HepG2 (cell line): ENCODE data around the gene OR4D9. TPM values are rescaled to one million over a fixed set of nuclear protein-coding genes. Genes with fewer than 3 reads are reported as not detected.

Source experiments
- ARHGAP35 ChIP-seq: sonication (generic); formaldehyde crosslinking; IDR thresholded peaks from 2 replicates; pipeline ENCODE4 v1.9.0; 2022; ENCODE audit warnings: mild to moderate bottlenecking, inconsistent platforms, moderate library complexity, missing genetic modification reagents, borderline replicate concordance
- DMAP1 ChIP-seq: IDR thresholded peaks from 2 replicates; pipeline ENCODE4 v1.6.1; 2016
- ETV5 ChIP-seq: IDR thresholded peaks from 2 replicates; pipeline ENCODE4 v1.6.1; 2018; ENCODE audit warnings: missing biosample characterization, missing genetic modification reagents, inconsistent platforms, borderline replicate concordance
- JARID2 ChIP-seq: sonication (generic); formaldehyde crosslinking; IDR thresholded peaks from 2 replicates; pipeline ENCODE4 v1.8.1; 2023; ENCODE audit warnings: missing genetic modification reagents, inconsistent platforms; ENCODE audit not compliant: insufficient replicate concordance
- KLF11 ChIP-seq: IDR thresholded peaks from 2 replicates; pipeline ENCODE4 v1.6.1; 2016; ENCODE audit warnings: missing compliant biosample characterization
- KLF6 ChIP-seq: IDR thresholded peaks from 2 replicates; pipeline ENCODE4 v1.8.0; 2016; ENCODE audit warnings: missing biosample characterization, missing genetic modification reagents
- MAFK ChIP-seq, 2 experiments: IDR thresholded peaks in 1 of 2; conservative IDR thresholded peaks in 1 of 2; 2 replicates each; pipeline ENCODE4 v1.6.1; 2011; ENCODE audit warnings: improper control_type of control experiment in 2 of 2, low read length in 2 of 2
- MIXL1 ChIP-seq: IDR thresholded peaks from 2 replicates; pipeline ENCODE4 v1.6.1; 2016
- NFIC ChIP-seq: IDR thresholded peaks from 2 replicates; pipeline ENCODE4 v1.6.1; 2012; ENCODE audit warnings: mild to moderate bottlenecking, low read length, inconsistent platforms
- NONO ChIP-seq, 2 experiments: fragments of 450-650 bp in 1 of 2; sonication (generic) in 1 of 2; formaldehyde crosslinking in 1 of 2; IDR thresholded peaks in 1 of 2; conservative IDR thresholded peaks in 1 of 2; 2 replicates each; pipeline versions ENCODE4 v1.6.1 to v1.8.0; 2017 to 2022; ENCODE audit warnings: mild to moderate bottlenecking in 1 of 2, missing genetic modification reagents in 1 of 2, moderate library complexity in 1 of 2
- PHF20 ChIP-seq: sonication (generic); formaldehyde crosslinking; IDR thresholded peaks from 2 replicates; pipeline ENCODE4 v1.5.0; 2020; ENCODE audit warnings: mild to moderate bottlenecking, missing genetic modification reagents
- SMAD9 ChIP-seq: sonication (generic); formaldehyde crosslinking; IDR thresholded peaks from 2 replicates; pipeline ENCODE4 v1.5.1; 2020; ENCODE audit warnings: mild to moderate bottlenecking, missing genetic modification reagents
- SNAPC2 ChIP-seq: sonication (generic); formaldehyde crosslinking; IDR thresholded peaks from 2 replicates; pipeline ENCODE4 v1.8.1; 2022; ENCODE audit warnings: mild to moderate bottlenecking, missing genetic modification reagents
- SYNCRIP ChIP-seq: fragments of 200-400 bp; formaldehyde crosslinking; IDR thresholded peaks from 2 replicates; pipeline ENCODE4 v1.6.1; 2018; ENCODE audit warnings: mild to moderate bottlenecking, low read depth, low read length; ENCODE audit not compliant: insufficient read depth
- ZNF296 ChIP-seq: sonication (generic); formaldehyde crosslinking; conservative IDR thresholded peaks from 2 replicates; pipeline ENCODE4 v1.5.0; 2020; ENCODE audit warnings: mild to moderate bottlenecking, missing genetic modification reagents
- ZNF331 ChIP-seq: sonication (generic); formaldehyde crosslinking; IDR thresholded peaks from 2 replicates; pipeline ENCODE4 v1.4.0; 2020; ENCODE audit warnings: missing genetic modification reagents
- ZNF33A ChIP-seq: sonication (generic); formaldehyde crosslinking; IDR thresholded peaks from 2 replicates; pipeline ENCODE4 v1.5.1; 2020; ENCODE audit warnings: missing genetic modification reagents, mild to moderate bottlenecking, moderate library complexity, borderline replicate concordance
- ZNF562 ChIP-seq: sonication (generic); formaldehyde crosslinking; IDR thresholded peaks from 2 replicates; pipeline ENCODE4 v1.8.0; 2022; ENCODE audit warnings: missing genetic modification reagents, borderline replicate concordance
- ZNF614 ChIP-seq: IDR thresholded peaks from 2 replicates; pipeline ENCODE4 v1.6.1; 2018; ENCODE audit warnings: missing biosample characterization, missing genetic modification reagents, inconsistent platforms, borderline replicate concordance
- ZNF7 ChIP-seq: IDR thresholded peaks from 2 replicates; pipeline ENCODE4 v1.6.1; 2016; ENCODE audit warnings: missing biosample characterization, missing genetic modification reagents
- ZNF747 ChIP-seq: sonication (generic); formaldehyde crosslinking; IDR thresholded peaks from 2 replicates; pipeline ENCODE4 v1.8.1; 2023; ENCODE audit warnings: missing genetic modification reagents, mild to moderate bottlenecking, borderline replicate concordance
- ZSCAN29 ChIP-seq: sonication (generic); formaldehyde crosslinking; conservative IDR thresholded peaks from 2 replicates; pipeline ENCODE4 v1.4.0; 2020; ENCODE audit warnings: mild to moderate bottlenecking, missing genetic modification reagents
- polyA plus RNA-seq, 8 experiments: library from polyadenylated mRNA; depleted of rRNA in 3 of 8; stranded (reverse) in 7 of 8; unstranded in 1 of 8; fragments of >200 nt; fragmentation: Illumina TruSeq in 4 of 8; extraction: Trizol in 4 of 8; gene quantifications; 2 replicates each; pipeline versions ENCODE4 v1.2.1 to v1.2.3, GENCODE V29; 2011 to 2016; ENCODE audit warnings: low read depth in 4 of 8, missing spikeins in 1 of 8, mixed read lengths in 1 of 8; ENCODE audit not compliant: insufficient read depth in 1 of 8
- total RNA-seq, 5 experiments: library from RNA; depleted of rRNA; stranded (reverse); fragments of >200 nt; fragmentation: Illumina TruSeq; extraction: Trizol; gene quantifications; 2 replicates each; pipeline ENCODE4 v1.2.3, GENCODE V29; 2016; ENCODE audit warnings: low read depth in 1 of 5
- TF ChIP-seq, protein P1 (sequence below): IDR thresholded peaks from 2 replicates; pipeline ENCODE4 v1.4.0; 2020; ENCODE audit warnings: mild to moderate bottlenecking, missing genetic modification reagents
- TF ChIP-seq, protein P2 (sequence below): sonication (generic); formaldehyde crosslinking; IDR thresholded peaks from 2 replicates; pipeline ENCODE4 v1.4.0; 2020; ENCODE audit warnings: missing genetic modification reagents
- TF ChIP-seq, protein P3 (sequence below): sonication (generic); formaldehyde crosslinking; conservative IDR thresholded peaks from 2 replicates; pipeline ENCODE4 v1.8.1; 2023; ENCODE audit warnings: missing genetic modification reagents

The OR4D9 gene
- total and polyA plus RNA-seq, 2 of the 13 experiments (the other 11 are each of a cell fraction or from before 2014, with no cell fraction given) = not detected

DNA sequence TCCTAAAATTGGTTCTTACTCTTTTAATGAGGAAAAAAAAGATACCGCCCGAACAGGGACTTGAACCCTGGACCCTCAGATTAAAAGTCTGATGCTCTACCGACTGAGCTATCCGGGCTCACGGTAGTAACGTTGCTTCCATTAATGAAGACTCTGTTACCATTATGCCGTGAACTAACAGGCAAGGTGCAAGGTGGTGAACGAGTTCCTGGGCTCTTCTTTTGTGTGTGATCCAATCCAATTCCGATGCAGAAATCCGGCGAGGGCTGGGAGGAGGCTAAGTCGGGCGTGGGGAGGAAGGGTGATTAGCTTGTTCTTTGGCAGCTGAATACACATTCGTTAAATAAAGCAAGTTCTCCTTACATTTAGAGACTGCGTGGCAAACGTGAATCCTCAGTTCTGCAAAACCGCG lies 49.0 kb downstream of the OR4D9 start (continued):
- TF ChIP-seq, protein P1, sequence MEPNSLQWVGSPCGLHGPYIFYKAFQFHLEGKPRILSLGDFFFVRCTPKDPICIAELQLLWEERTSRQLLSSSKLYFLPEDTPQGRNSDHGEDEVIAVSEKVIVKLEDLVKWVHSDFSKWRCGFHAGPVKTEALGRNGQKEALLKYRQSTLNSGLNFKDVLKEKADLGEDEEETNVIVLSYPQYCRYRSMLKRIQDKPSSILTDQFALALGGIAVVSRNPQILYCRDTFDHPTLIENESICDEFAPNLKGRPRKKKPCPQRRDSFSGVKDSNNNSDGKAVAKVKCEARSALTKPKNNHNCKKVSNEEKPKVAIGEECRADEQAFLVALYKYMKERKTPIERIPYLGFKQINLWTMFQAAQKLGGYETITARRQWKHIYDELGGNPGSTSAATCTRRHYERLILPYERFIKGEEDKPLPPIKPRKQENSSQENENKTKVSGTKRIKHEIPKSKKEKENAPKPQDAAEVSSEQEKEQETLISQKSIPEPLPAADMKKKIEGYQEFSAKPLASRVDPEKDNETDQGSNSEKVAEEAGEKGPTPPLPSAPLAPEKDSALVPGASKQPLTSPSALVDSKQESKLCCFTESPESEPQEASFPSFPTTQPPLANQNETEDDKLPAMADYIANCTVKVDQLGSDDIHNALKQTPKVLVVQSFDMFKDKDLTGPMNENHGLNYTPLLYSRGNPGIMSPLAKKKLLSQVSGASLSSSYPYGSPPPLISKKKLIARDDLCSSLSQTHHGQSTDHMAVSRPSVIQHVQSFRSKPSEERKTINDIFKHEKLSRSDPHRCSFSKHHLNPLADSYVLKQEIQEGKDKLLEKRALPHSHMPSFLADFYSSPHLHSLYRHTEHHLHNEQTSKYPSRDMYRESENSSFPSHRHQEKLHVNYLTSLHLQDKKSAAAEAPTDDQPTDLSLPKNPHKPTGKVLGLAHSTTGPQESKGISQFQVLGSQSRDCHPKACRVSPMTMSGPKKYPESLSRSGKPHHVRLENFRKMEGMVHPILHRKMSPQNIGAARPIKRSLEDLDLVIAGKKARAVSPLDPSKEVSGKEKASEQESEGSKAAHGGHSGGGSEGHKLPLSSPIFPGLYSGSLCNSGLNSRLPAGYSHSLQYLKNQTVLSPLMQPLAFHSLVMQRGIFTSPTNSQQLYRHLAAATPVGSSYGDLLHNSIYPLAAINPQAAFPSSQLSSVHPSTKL (CRISPR knock-in tag) = peak; percentile 40
- TF ChIP-seq MIXL1 (CRISPR knock-in tag) = peak; percentile 81
- TF ChIP-seq ETV5 (CRISPR knock-in tag) = peak; percentile 35; the same call in 1 of the 2 replicates
- TF ChIP-seq, protein P2, sequence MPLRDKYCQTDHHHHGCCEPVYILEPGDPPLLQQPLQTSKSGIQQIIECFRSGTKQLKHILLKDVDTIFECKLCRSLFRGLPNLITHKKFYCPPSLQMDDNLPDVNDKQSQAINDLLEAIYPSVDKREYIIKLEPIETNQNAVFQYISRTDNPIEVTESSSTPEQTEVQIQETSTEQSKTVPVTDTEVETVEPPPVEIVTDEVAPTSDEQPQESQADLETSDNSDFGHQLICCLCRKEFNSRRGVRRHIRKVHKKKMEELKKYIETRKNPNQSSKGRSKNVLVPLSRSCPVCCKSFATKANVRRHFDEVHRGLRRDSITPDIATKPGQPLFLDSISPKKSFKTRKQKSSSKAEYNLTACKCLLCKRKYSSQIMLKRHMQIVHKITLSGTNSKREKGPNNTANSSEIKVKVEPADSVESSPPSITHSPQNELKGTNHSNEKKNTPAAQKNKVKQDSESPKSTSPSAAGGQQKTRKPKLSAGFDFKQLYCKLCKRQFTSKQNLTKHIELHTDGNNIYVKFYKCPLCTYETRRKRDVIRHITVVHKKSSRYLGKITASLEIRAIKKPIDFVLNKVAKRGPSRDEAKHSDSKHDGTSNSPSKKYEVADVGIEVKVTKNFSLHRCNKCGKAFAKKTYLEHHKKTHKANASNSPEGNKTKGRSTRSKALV = peak; percentile 55; the same call in 1 of the 2 replicates
- TF ChIP-seq SNAPC2 (CRISPR knock-in tag) = no peak
- no peak; the same call in 1 of the 2 replicates for TF ChIP-seq DMAP1 (CRISPR knock-in tag)
- no peak for TF ChIP-seq ZNF296
- TF ChIP-seq MAFK (conservative IDR thresholded peaks at IDR 0.05 in 1 of 2, IDR thresholded peaks at IDR 0.05 in 1 of 2; ENCODE audit: low read length in 2 of 2) = no peak
- no peak for TF ChIP-seq ZNF33A
- TF ChIP-seq SMAD9 = 0 out of 2 replicates have a peak, but pooled peaks have one; percentile 60
- peak; percentile 38; the same call in 1 of the 2 replicates for TF ChIP-seq ZNF614 (CRISPR knock-in tag)
- no peak for TF ChIP-seq SYNCRIP
- no peak for TF ChIP-seq ZNF562
- TF ChIP-seq JARID2 (CRISPR knock-in tag) = peak; percentile 38
- peak; percentile 11; the same call in 1 of the 2 replicates for TF ChIP-seq KLF6 (CRISPR knock-in tag)
- 0 out of 2 replicates have a peak, but pooled peaks have one; percentile 28 for TF ChIP-seq ZSCAN29 (CRISPR knock-in tag)
- TF ChIP-seq ZNF747 (CRISPR knock-in tag) = no peak
- 0 out of 2 replicates have a peak, but pooled peaks have one; percentile 66 for TF ChIP-seq KLF11 (CRISPR knock-in tag)
- no peak for TF ChIP-seq ARHGAP35 (CRISPR knock-in tag)
- no peak for TF ChIP-seq PHF20 (CRISPR knock-in tag)
- no peak for TF ChIP-seq ZNF7 (CRISPR knock-in tag)
- TF ChIP-seq, protein P3, sequence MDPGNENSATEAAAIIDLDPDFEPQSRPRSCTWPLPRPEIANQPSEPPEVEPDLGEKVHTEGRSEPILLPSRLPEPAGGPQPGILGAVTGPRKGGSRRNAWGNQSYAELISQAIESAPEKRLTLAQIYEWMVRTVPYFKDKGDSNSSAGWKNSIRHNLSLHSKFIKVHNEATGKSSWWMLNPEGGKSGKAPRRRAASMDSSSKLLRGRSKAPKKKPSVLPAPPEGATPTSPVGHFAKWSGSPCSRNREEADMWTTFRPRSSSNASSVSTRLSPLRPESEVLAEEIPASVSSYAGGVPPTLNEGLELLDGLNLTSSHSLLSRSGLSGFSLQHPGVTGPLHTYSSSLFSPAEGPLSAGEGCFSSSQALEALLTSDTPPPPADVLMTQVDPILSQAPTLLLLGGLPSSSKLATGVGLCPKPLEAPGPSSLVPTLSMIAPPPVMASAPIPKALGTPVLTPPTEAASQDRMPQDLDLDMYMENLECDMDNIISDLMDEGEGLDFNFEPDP (CRISPR knock-in tag) = no peak
- TF ChIP-seq ZNF331 (CRISPR knock-in tag) = peak; percentile 61; the same call in 1 of the 2 replicates
- no peak for TF ChIP-seq NFIC
- no peak for TF ChIP-seq NONO (IDR thresholded peaks at IDR 0.05)
- TF ChIP-seq NONO (CRISPR knock-in tag; conservative IDR thresholded peaks at IDR 0.05) = peak; percentile 58; the same call in 1 of the 2 replicates
